MG63 (cell line): ENCODE measurements around the gene PDK1. TPM values are rescaled to one million over a fixed set of nuclear protein-coding genes. Genes with fewer than 3 reads are reported as not detected.

ENCODE experiments used
- DNase-seq: peaks from one replicate; pipeline ENCODE4 v3.0.0-alpha.2; 2020
- H3K27me3 ChIP-seq: fragments of 250-450 bp; sonication (Bioruptor Pico); 2 replicates; pipeline ENCODE4 v1.5.1; 2020; ENCODE audit warnings: mild to moderate bottlenecking, moderate library complexity
- H3K36me3 ChIP-seq: fragments of 250-450 bp; sonication (Bioruptor Pico); 2 replicates; pipeline ENCODE4 v1.5.1; 2020; ENCODE audit warnings: mild to moderate bottlenecking, moderate library complexity
- H3K4me3 ChIP-seq: fragments of 250-450 bp; sonication (Bioruptor Pico); 2 replicates; pipeline ENCODE4 v1.5.1; 2020; ENCODE audit warnings: mild to moderate bottlenecking, moderate library complexity
- H3K9me3 ChIP-seq: fragments of 250-450 bp; sonication (Bioruptor Pico); 2 replicates; pipeline ENCODE4 v1.5.1; 2020; ENCODE audit warnings: mild to moderate bottlenecking, moderate library complexity
- total RNA-seq: library from RNA; depleted of rRNA; stranded (reverse); fragments of >200 nt; shearing (Covaris generic); gene quantifications from 2 replicates; pipeline ENCODE4 v1.2.3, GENCODE V29; 2014; ENCODE audit warnings: low replicate concordance

The PDK1 gene
- total RNA-seq, 1 experiment from 2014 or later, result 11.5 TPM

DNA sequence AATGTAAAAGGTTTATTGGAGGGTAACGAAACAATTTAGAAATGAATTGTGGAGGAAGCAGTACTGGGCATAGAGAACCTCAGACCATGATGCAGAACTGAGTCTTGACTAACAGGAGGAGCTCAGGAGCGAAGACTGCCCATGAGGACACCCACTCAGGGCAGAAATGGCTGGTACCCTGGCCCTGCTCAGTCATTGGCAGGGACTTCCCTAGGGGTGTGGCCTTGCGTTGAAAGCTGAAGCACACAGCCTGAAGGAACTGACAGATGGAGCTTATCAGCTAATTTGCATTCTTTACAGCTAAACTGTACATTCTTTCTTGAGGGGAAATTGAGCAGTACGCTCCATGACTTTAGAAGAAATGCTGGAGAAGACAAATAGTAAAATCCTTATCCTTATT, 57.1 kb downstream of the PDK1 start:
- Histone ChIP-seq H3K36me3 (peaks cover 6% of the 10 kb centered on the region), H3K9me3 (no peaks in the 10 kb centered on the region), H3K4me3 (no peak overlapping the region), H3K27me3 (no peaks in the 10 kb centered on the region)
- DNase-seq, result no peak

DNA sequence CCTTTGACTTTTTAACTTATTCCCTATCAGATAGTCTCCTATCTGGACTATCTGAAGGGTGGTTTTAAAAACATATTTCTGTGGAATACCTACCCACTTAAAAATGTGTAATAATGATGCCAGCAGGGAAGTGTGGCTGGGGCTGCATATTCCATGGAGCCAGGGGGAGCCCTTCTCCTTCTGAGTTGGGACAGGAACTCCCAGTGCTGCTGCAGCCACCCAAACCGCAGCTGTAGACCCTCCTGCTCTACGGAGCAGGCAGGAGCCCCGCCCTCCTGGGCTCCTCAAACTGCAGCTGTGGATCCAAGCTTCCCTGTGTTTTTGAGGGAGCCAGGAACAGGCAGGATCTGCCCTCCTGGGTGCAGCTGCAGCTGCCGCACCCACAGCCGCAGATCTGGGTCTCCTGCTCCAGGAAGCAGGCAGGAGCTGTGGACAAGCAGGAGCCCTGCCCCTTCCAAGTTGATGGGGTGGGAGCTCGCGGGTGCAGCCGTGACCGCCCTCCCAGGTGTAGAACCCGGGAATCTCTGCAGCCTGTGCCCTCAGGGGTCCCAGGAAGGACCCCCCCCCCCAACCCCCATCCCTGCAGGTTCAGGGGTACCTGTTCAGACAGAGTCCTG, 57.8 kb downstream of the PDK1 start:
- H3K36me3 ChIP-seq, result no peaks in the 10 kb centered on the region; the same call in none of the 2 replicates
- H3K27me3 ChIP-seq, result no peaks in the 10 kb centered on the region
- H3K9me3 ChIP-seq, result no peaks in the 10 kb centered on the region
- no peak for DNase-seq
- no peak overlapping the region for H3K4me3 ChIP-seq

DNA sequence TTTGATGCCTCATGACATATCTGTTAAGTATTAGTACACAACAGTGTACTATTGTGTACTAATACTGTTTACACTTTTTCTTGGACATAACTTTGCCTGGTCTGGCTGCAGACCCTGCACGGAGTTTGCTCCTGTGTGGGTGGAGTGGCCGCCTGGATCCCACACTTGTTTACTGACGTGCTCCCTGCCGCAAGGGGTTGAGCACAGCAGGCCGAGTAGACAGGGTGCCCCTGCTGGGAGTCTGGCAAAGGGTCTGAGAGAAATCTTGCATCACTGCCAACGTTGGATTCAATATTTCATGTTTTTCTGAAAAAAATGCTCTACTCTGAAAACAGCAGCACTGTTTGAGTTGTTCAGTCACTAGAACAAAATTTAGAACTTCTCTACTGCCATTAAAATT, 59.0 kb downstream of the PDK1 start:
- Histone ChIP-seq H3K9me3 (no peaks in the 10 kb centered on the region), H3K27me3 (no peaks in the 10 kb centered on the region), H3K4me3 (no peak overlapping the region), H3K36me3 (no peaks in the 10 kb centered on the region; the same call in none of the 2 replicates)
- DNase-seq, result no peak

DNA sequence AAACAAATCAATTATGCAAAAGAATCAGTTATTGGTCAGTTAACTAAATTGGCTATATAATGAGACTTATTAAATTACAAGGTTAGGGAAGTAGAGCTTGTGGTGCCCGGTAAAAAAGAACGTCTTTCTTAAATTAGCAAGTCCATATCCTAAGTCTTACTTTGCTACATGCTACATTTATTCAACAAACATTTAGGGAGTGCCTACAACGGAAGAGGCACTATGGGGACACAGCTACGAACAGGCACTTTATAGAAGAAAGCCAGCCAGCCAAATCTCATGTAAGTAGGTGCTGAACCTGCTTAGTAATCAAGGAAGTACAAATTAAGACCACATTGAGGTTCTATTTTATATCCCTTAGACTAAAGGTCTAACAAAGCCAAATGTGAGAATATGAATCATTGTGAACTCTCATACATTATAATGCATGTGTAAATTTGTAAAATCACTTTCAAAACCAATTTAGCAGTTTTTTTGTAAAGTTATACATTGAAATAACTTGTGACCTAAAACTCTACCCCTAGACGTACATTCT, 59.9 kb downstream of the PDK1 start:
- H3K36me3 ChIP-seq, result no peaks in the 10 kb centered on the region; the same call in none of the 2 replicates
- H3K9me3 ChIP-seq, result no peaks in the 10 kb centered on the region
- DNase-seq, result no peak
- no peak overlapping the region for H3K4me3 ChIP-seq
- H3K27me3 ChIP-seq, result no peaks in the 10 kb centered on the region

DNA sequence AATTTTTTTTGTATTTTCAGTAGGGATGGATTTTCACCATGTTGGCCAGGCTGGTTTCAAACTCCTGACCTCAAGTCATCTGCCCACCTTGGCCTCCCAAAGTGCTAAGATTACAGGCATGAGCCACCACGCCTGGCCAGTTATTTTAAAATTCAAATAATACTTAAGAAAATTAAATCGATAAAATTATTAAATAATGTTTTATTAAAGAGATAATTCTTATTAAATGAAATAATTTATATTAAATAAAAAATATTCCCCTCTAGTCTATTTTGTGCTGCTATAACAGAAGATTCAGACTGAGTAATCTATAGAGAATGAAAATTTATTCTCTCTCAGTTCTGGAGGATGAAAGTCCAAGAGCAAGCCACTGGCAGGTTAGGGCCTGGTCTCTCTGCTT, 61.2 kb downstream of the PDK1 start:
- Histone ChIP-seq H3K27me3 (no peaks in the 10 kb centered on the region), H3K36me3 (no peaks in the 10 kb centered on the region; the same call in 1 of the 2 replicates), H3K4me3 (no peak overlapping the region), H3K9me3 (no peaks in the 10 kb centered on the region)
- DNase-seq, result no peak

DNA sequence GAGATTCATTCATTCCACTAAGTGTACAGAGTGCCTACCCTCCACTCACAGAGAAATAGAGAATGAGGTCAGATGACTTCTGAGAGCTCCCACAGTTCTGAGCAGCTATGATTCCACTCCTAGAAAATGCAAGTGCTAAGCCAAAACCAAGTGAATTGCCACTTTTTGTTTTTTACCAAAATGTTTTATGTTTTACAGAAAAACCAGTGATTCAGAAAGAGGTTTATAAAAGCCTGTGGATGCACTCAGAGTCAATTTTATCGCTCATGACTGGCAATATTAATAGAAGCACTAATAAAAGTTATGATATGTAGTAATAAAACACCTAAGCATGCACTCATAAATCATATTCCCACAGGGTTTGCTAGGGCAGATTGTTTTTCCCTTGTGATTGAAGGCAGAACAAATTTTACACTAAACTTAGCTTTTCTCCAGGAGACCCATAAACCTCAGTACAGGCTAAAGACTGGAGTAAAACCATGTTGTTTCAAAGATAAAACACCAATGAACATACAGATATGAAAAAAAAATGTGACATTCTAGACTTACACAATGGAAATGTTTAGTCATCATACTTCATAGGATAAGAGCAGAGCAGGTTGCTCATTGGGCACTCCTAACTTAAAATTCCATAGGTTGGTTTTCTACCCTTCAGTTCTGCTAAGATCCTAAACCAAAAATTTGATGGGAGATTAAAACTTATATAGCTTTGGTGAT, 67.5 kb downstream of the PDK1 start:
- Histone ChIP-seq H3K36me3 (peaks cover 4% of the 10 kb centered on the region; the same call in 1 of the 2 replicates), H3K9me3 (no peaks in the 10 kb centered on the region), H3K4me3 (no peak overlapping the region), H3K27me3 (no peaks in the 10 kb centered on the region)
- DNase-seq, result no peak

DNA sequence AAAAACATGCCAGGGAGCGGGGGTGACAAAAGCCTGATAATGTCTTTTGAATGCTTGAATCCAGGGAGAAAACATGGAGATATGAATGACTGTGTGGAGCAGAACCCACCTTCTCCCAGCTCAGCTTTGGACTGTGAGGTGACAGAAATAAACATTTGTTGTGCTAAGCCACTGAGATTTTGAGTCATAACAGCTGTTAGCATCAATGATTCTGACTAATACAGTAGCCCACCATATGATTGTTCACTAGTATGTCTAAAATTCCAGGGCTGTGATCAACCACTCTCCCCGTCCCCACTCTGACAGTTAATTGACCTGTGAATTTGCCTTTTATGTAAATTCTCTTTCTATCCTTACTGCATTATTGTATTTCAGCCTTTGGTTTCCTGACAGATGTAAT, 69.1 kb downstream of the PDK1 start:
- Histone ChIP-seq H3K4me3 (no peak overlapping the region), H3K36me3 (peaks cover 4% of the 10 kb centered on the region; the same call in 1 of the 2 replicates), H3K27me3 (no peaks in the 10 kb centered on the region), H3K9me3 (no peaks in the 10 kb centered on the region)
- DNase-seq, result no peak

DNA sequence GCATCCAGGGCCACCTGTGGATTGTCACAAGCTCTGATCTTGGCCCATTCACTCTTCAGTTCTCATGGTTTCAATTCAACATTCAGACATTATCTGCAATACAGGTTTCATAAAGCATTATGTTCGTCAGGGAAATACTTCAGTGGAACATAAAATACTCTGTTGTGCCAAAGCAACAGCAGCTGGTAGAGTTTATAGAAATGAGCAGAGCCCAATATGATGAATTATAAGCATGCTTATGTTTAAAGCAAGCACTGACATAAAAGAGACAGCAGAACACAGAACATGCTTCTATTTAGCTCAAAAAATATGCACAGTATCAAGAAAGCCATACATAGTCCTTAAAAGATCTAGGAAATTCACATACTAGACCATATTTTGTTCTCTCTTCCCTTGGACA, 71.3 kb downstream of the PDK1 start:
- Histone ChIP-seq H3K4me3 (no peak overlapping the region), H3K27me3 (no peaks in the 10 kb centered on the region), H3K36me3 (peaks cover 4% of the 10 kb centered on the region; the same call in 1 of the 2 replicates), H3K9me3 (no peaks in the 10 kb centered on the region)
- DNase-seq, result no peak

DNA sequence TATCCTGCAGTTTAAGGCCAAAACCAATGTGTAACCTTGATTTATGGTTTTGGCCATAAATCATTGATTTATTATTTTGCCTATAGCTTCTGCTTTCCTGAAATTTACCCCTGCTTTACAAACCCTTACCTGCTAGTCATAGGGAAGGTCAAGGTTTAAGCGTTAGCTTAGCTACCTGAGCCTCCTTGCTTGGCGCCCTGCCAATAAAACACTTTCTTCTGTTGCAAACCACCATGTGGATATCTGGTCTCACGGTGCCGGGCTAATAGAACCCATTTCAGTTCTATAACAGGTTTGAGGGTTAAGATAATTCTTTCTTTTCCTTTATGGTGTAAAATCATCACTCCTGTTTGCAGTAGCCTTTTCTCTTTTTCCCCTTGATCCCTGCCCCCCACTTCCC, 72.2 kb downstream of the PDK1 start:
- DNase-seq, result no peak
- H3K36me3 ChIP-seq, result peaks cover 4% of the 10 kb centered on the region; the same call in 1 of the 2 replicates
- no peak overlapping the region for H3K4me3 ChIP-seq
- H3K9me3 ChIP-seq, result no peaks in the 10 kb centered on the region
- no peaks in the 10 kb centered on the region for H3K27me3 ChIP-seq

DNA sequence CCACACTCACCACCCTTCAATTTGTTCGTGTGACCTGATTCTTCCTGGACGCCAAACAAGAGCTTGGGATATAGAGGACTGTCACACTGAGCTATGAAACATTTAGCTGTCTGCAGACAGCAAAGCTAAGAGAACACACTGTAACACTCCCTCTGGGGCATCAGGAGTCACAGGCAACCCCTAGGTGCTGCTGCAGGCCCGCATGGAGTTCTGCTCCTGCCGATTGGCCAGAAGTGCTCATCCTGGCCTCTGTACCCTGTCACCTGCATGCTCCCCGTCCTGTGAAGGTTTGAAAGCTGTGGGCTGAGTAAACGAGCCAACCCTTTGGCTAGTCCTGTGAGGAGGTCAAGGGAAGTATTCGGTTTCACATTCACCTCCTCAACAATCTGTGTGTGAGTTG, 73.7 kb downstream of the PDK1 start:
- peaks cover 4% of the 10 kb centered on the region; the same call in 1 of the 2 replicates for H3K36me3 ChIP-seq
- DNase-seq, result no peak
- no peaks in the 10 kb centered on the region for H3K27me3 ChIP-seq
- no peaks in the 10 kb centered on the region for H3K9me3 ChIP-seq
- H3K4me3 ChIP-seq, result no peak overlapping the region

DNA sequence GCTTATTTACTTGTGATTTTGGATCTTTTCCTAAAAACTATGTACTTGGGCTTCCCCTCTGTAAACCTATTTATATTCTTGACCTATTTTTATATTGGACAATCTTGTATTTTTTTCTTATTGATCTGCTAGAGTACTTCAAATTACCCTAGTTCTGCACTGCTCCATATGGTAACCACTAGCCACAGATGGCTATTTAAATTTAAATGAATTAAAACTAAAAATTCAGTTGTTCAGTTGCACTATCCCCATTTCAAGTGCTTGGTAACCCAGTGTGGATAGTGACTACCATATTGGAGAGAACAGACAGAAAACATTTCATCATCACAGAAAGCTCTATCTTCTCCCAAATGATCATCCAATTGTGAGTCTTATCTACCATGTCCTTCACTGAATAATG, 74.3 kb downstream of the PDK1 start:
- no peaks in the 10 kb centered on the region for H3K9me3 ChIP-seq
- no peak for DNase-seq
- H3K27me3 ChIP-seq, result no peaks in the 10 kb centered on the region
- H3K36me3 ChIP-seq, result peaks cover 4% of the 10 kb centered on the region; the same call in 1 of the 2 replicates
- H3K4me3 ChIP-seq, result no peak overlapping the region

DNA sequence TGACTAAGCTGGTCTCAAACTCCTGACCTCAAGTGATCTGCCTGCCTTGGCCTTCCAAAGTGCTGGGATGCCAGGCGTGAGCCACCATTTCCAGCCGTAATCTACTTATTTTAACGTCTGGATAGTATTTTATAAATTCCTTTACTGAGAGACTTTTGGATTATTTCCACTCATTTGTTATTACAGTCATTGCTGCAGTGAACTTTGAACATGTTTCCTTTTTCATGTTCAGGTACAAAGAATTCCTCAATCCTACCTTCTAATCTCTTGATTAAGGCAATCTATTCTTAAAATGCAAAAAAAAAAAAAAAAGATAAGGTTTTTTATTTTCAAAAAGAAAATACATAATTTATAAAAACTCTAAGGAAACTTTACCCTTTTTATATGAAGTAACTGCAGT, 78.6 kb downstream of the PDK1 start:
- Histone ChIP-seq H3K36me3 (no peaks in the 10 kb centered on the region), H3K27me3 (no peaks in the 10 kb centered on the region), H3K9me3 (no peaks in the 10 kb centered on the region), H3K4me3 (no peak overlapping the region)
- no peak for DNase-seq

DNA sequence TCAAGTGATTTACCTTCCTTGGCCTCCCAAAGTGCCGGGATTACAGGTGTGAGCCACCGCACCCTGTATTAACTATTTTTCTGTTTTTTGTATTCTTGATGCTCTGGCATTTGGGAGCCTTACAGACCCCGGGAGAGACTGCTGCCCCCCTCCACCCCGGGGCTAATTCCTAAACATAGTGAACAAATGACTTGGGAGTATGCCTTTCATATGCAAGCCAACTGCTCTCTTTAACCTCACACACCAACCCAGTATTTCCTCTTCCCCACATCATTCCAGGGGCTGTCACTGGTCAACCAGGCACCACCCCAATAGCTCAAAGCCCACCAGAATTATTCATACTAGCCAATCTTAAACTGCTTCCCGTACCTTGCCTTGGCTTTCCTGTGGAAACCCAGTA, 79.7 kb downstream of the PDK1 start:
- no peak for DNase-seq

DNA sequence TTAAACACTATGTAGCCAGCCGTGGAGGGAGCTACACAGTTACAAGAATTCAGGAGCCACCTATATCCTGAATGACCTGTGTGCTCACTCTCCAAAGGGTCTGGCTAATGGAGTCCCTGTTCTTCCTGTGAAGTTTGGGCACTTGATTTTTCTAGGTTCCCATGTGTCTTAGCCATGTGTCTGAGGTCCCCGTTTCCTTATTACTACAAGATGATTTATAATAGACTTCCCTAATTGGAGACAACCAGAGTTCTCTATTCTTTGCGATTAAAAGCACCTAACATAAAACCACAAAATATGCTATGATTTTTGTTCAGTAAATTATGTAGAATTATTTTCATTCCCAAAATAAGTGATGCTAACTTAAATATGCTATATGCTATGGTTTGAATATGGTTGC, 83.4 kb downstream of the PDK1 start:
- H3K36me3 ChIP-seq, result no peaks in the 10 kb centered on the region
- H3K4me3 ChIP-seq, result no peak overlapping the region
- DNase-seq, result no peak
- H3K9me3 ChIP-seq, result no peaks in the 10 kb centered on the region
- H3K27me3 ChIP-seq, result no peaks in the 10 kb centered on the region

More for the DNA sequence above, 79.7 kb downstream of the PDK1 start:
- Histone ChIP-seq H3K27me3 (no peaks in the 10 kb centered on the region), H3K4me3 (no peak overlapping the region), H3K9me3 (no peaks in the 10 kb centered on the region), H3K36me3 (no peaks in the 10 kb centered on the region)

DNA sequence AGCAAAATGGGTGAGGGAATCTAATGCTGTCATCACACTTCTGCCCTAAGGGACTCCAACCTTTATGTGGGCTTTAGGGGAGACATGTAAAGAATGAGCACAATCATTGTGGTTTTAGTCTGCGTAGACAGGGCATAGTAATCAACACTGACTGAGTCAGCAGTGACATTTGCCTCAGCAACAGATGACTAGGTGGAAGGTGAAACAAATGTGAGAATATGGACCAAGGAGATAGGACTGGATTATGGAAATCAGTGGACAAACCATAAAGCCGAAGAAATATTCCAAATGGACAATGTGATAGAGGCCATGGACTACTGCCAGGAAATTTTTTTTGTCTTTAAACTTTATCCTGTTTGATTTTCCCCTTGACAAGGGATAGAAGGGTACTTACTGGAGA, 83.9 kb downstream of the PDK1 start:
- Histone ChIP-seq H3K27me3 (no peaks in the 10 kb centered on the region), H3K4me3 (no peak overlapping the region), H3K36me3 (no peaks in the 10 kb centered on the region), H3K9me3 (no peaks in the 10 kb centered on the region)
- no peak for DNase-seq

DNA sequence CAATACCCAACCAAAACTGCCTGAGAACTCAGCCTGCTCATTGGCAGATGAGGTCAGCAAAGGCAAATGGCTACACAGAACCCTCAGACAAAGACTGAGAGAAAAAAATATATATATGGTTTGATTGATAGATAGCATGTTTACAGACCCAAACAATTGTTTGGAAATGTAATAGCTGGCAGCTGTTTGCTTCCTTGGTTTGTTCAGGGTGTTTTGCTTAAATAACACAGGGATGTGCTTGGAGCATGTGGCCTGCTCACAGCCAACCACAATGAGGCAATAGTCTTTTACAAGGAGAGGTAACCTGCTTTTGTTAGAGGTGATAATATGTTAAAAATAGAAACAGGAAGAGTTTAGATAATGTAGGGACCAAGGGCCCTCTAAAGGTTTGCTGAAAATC, 84.5 kb downstream of the PDK1 start:
- Histone ChIP-seq H3K36me3 (no peaks in the 10 kb centered on the region), H3K4me3 (no peak overlapping the region), H3K9me3 (no peaks in the 10 kb centered on the region), H3K27me3 (no peaks in the 10 kb centered on the region)
- DNase-seq, result no peak

DNA sequence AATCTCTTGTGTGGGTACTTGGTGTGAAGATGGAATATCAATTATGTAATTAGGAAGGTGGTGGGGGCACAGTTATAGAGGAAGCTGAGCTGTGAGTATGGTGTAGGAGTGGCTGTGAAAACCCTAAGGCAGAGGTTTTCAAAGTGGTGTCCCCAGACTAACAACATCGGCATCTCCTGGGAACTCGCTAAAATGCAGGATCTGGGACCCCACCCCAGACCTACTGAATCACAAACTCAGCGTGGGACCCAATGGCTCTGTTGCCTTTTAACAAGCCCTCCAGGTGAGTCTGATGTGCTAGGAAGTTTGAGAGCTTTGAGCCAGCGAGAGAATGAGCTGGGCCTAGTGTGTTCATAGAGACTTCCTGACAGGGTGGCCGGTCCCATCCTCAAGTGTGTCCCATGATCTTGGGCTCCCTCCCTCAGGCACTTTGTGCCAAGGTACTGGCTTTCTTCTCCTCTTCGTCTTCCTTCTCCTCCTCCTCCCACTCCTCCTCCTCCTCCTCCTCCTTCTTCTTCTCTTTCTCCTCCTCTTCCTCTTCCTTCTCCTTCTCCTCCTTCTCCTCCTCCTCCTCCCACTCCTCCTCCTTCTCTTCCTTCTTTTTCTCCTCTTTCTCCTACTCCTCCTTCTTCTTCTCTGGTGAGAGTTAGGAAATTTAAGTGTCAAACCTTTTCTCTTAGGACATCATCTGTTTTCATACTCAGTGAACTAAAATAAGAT, 86.6 kb downstream of the PDK1 start:
- Histone ChIP-seq H3K4me3 (no peak overlapping the region), H3K9me3 (no peaks in the 10 kb centered on the region), H3K36me3 (no peaks in the 10 kb centered on the region), H3K27me3 (no peaks in the 10 kb centered on the region)
- DNase-seq, result no peak
